AG04449 (cell line): Measurements from ENCODE around the gene NXPE1.

ENCODE experiments used
- CTCF ChIA-PET: fragments of 350-600 bp; formaldehyde crosslinking; extraction: SDS; loops from one replicate; lab custom pipeline; 2021; ENCODE audit warnings: antibody characterized with exemption; lab: Yijun Ruan, JAX
- POLR2A ChIA-PET: fragments of 400-600, 350-600 bp; formaldehyde crosslinking; extraction: SDS; loops from one replicate; lab custom pipeline; 2020; ENCODE audit warnings: antibody characterized with exemption, inconsistent platforms; lab: Yijun Ruan, JAX
- DNase-seq: peaks from one replicate; pipeline ENCODE4 v3.0.0-alpha.2; 2010; ENCODE audit warnings: low read depth, low spot score
- H3K4me3 ChIP-seq: 2 replicates; pipeline ENCODE4 v1.5.1; 2011; ENCODE audit warnings: low read depth, mild to moderate bottlenecking, control low read depth, low read length
- CTCF ChIP-seq: IDR thresholded peaks from one replicate; pipeline ENCODE4 v1.5.1; 2011; ENCODE audit warnings: mild to moderate bottlenecking, moderate library complexity, low read length, control low read depth, inconsistent platforms; ENCODE audit not compliant: insufficient read depth; ENCODE audit errors: missing control alignments

The NXPE1 gene

GRCh38 chr11:114525682-114526081 is 34.0 kb downstream of the NXPE1 start:
- POLR2A ChIA-PET, result no interaction called here
- no peak for TF ChIP-seq CTCF
- no peak for DNase-seq
- CTCF ChIA-PET, result no interaction called here
- H3K4me3 ChIP-seq, result no peak overlapping the region

GRCh38 chr11:114524122-114524521 is 35.6 kb downstream of the NXPE1 start:
- H3K4me3 ChIP-seq, result no peak overlapping the region
- CTCF ChIA-PET, result no interaction called here
- POLR2A ChIA-PET, result no interaction called here
- no peak for DNase-seq
- TF ChIP-seq CTCF, result no peak

GRCh38 chr11:114522818-114523217 is 36.9 kb downstream of the NXPE1 start:
- no peak for DNase-seq
- ChIA-PET CTCF (no interaction called here), POLR2A (no interaction called here)
- TF ChIP-seq CTCF, result no peak
- no peak overlapping the region for H3K4me3 ChIP-seq

GRCh38 chr11:114511538-114511937 is 48.1 kb downstream of the NXPE1 start:
- DNase-seq, result no peak
- no peak overlapping the region for H3K4me3 ChIP-seq
- ChIA-PET POLR2A (no interaction called here), CTCF (no interaction called here)
- TF ChIP-seq CTCF, result no peak

GRCh38 chr11:114511079-114511478 is 48.6 kb downstream of the NXPE1 start:
- CTCF ChIA-PET, result no interaction called here

GRCh38 chr11:114501901-114502300 is 57.8 kb downstream of the NXPE1 start:
- DNase-seq, result no peak
- H3K4me3 ChIP-seq, result no peak overlapping the region
- POLR2A ChIA-PET, result no interaction called here
- CTCF ChIA-PET, result no interaction called here
- no peak for TF ChIP-seq CTCF

More at GRCh38 chr11:114511079-114511478, 48.6 kb downstream of the NXPE1 start:
- no peak for DNase-seq
- POLR2A ChIA-PET, result no interaction called here
- no peak for TF ChIP-seq CTCF
- no peak overlapping the region for H3K4me3 ChIP-seq

GRCh38 chr11:114499756-114500155 is 59.9 kb downstream of the NXPE1 start:
- POLR2A ChIA-PET, result no interaction called here
- CTCF ChIA-PET, result no interaction called here
- TF ChIP-seq CTCF, result no peak
- DNase-seq, result no peak
- no peak overlapping the region for H3K4me3 ChIP-seq
